OCI-LY3 (cell line): ENCODE measurements around the gene DGAT2.

Experiments
- H2AFZ ChIP-seq: fragments of 200-600, 300-600 bp; shearing (Covaris generic); 2 replicates; pipeline ENCODE4 v1.6.0; 2014; ENCODE audit warnings: antibody characterized with exemption, low read depth, low read length
- H3K27ac ChIP-seq: fragments of 200-600, 300-600 bp; sonication (generic); 2 replicates; pipeline ENCODE4 v1.5.1; 2014; ENCODE audit warnings: mild to moderate bottlenecking, low read length, moderate library complexity, mixed read lengths
- H3K27me3 ChIP-seq: fragments of 200-600, 300-600 bp; sonication (generic); 2 replicates; pipeline ENCODE4 v1.6.1; 2014; ENCODE audit warnings: low read depth, low read length, mixed read lengths
- H3K36me3 ChIP-seq: fragments of 200-600, 300-600 bp; sonication (generic); replicated peaks from 2 replicates; pipeline ENCODE3; 2014; ENCODE audit warnings: low read depth, low read length, mixed read lengths
- H3K4me1 ChIP-seq: fragments of 300-600, 200-600 bp; sonication (generic); 2 replicates; pipeline ENCODE4 v1.6.1; 2014; ENCODE audit warnings: low read length, mixed read lengths
- H3K4me2 ChIP-seq: fragments of 200-600, 300-600 bp; sonication (generic); 2 replicates; pipeline ENCODE4 v1.6.1; 2014; ENCODE audit warnings: low read length, mixed read lengths
- H3K4me3 ChIP-seq: fragments of 300-600, 200-600 bp; sonication (generic); 2 replicates; pipeline ENCODE4 v1.5.1; 2014; ENCODE audit warnings: antibody characterized with exemption, mild to moderate bottlenecking, low read length, moderate library complexity
- H3K79me2 ChIP-seq: fragments of 300-600, 200-600 bp; shearing (Covaris generic); 2 replicates; pipeline ENCODE4 v1.6.1; 2014; ENCODE audit warnings: mild to moderate bottlenecking, low read length, mixed read lengths
- H3K9ac ChIP-seq: fragments of 300-600, 200-600 bp; shearing (Covaris generic); 2 replicates; pipeline ENCODE4 v1.6.0; 2014; ENCODE audit warnings: mild to moderate bottlenecking, low read length, moderate library complexity
- H3K9me3 ChIP-seq: fragments of 200-600, 300-600 bp; shearing (Covaris generic); 2 replicates; pipeline ENCODE4 v1.6.1; 2014; ENCODE audit warnings: low read length, mixed read lengths; ENCODE audit not compliant: insufficient read depth
- H4K20me1 ChIP-seq: fragments of 200-600, 300-600 bp; sonication (generic); 2 replicates; pipeline ENCODE4 v1.6.1; 2016; ENCODE audit warnings: low read length, mixed read lengths; ENCODE audit not compliant: insufficient read depth
- EZH2phosphoT487 ChIP-seq: fragments of 200-600 bp; shearing (Covaris generic); IDR thresholded peaks from 2 replicates; pipeline ENCODE4 v1.6.1; 2018; ENCODE audit warnings: antibody characterized with exemption, mixed run types, low read depth
- TF ChIP-seq, protein P1 (sequence below): fragments of 200-600, 300-600 bp; sonication (generic); IDR thresholded peaks from 2 replicates; pipeline ENCODE4 v1.5.1; 2014; ENCODE audit warnings: antibody characterized with exemption, low read length, low read depth

Gene DGAT2

DNA sequence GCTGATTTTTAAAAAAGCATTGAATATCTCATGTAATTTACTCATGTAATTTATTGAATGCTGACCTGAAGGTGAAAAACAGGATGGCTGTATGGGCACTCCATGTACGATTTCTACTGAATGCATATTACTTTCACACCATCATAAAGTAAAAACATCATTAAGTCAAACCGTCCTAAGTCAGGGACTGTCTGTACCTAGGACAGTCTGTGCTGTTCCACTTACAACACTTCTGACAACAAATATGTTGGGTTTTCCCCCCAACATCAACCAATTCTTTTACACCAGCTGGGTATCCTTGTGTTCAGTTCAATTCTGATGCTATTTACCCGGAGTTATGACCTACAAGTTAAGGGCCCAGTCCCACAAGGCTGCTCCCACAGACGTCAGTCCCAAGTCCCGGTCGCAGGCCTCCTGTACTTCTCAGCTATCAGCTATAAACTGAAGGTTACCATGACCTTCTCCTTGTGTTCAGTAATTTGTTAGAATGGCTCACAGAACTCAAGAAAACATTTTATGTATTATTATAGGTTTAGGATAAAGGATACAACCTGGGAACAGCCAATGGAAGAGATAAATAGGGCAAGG lies 63.4 kb downstream of the DGAT2 start:
- Histone ChIP-seq H3K79me2 (peaks cover 99% of the 10 kb centered on the region), H4K20me1 (peaks cover 89% of the 10 kb centered on the region), H3K27ac (no peak overlapping the region), H2AFZ (no peak overlapping the region), H3K4me3 (no peak overlapping the region), H3K36me3 (peaks cover 42% of the 10 kb centered on the region), H3K9ac (no peak overlapping the region), H3K9me3 (no peaks in the 10 kb centered on the region), H3K4me2 (no peak overlapping the region), H3K27me3 (no peaks in the 10 kb centered on the region), H3K4me1 (peaks cover 24% of the 10 kb centered on the region)
- no peak for TF ChIP-seq EZH2phosphoT487
- TF ChIP-seq, protein P1, sequence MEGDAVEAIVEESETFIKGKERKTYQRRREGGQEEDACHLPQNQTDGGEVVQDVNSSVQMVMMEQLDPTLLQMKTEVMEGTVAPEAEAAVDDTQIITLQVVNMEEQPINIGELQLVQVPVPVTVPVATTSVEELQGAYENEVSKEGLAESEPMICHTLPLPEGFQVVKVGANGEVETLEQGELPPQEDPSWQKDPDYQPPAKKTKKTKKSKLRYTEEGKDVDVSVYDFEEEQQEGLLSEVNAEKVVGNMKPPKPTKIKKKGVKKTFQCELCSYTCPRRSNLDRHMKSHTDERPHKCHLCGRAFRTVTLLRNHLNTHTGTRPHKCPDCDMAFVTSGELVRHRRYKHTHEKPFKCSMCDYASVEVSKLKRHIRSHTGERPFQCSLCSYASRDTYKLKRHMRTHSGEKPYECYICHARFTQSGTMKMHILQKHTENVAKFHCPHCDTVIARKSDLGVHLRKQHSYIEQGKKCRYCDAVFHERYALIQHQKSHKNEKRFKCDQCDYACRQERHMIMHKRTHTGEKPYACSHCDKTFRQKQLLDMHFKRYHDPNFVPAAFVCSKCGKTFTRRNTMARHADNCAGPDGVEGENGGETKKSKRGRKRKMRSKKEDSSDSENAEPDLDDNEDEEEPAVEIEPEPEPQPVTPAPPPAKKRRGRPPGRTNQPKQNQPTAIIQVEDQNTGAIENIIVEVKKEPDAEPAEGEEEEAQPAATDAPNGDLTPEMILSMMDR = no peak

GRCh38 chr11:75834728-75835127 lies 66.2 kb downstream of the DGAT2 start:
- peaks cover 45% of the 10 kb centered on the region for H3K36me3 ChIP-seq
- peaks cover 89% of the 10 kb centered on the region for H4K20me1 ChIP-seq
- H3K27me3 ChIP-seq = no peaks in the 10 kb centered on the region
- no peak overlapping the region for H2AFZ ChIP-seq
- H3K79me2 ChIP-seq = peaks cover 100% of the 10 kb centered on the region
- no peak overlapping the region for H3K4me3 ChIP-seq
- no peak overlapping the region for H3K27ac ChIP-seq
- H3K9ac ChIP-seq = no peak overlapping the region
- TF ChIP-seq, protein P1 = no peak
- TF ChIP-seq EZH2phosphoT487 = no peak
- H3K4me1 ChIP-seq = peaks cover 31% of the 10 kb centered on the region
- no peaks in the 10 kb centered on the region for H3K9me3 ChIP-seq
- no peak overlapping the region for H3K4me2 ChIP-seq

DNA sequence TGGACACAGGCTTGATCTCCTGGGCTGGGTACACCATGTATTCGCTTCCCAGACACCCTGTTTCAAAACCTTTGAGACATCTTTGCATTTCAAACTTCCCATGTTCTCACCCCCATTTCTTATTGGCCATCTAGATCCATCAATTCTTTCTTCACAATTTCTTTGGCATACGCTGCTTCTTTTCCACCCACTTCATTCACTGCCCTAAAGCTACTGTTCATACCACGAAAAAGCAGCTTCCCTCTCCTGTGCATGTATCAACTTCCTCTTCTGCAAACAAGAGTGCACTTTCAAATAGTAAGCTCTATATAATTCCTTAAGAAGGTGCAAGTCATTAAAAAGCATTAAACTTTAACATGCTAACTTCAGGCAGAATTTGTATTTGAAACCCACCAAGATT lies 67.8 kb downstream of the DGAT2 start:
- peaks cover 32% of the 10 kb centered on the region for H3K36me3 ChIP-seq
- no peak overlapping the region for H2AFZ ChIP-seq
- no peak overlapping the region for H3K4me3 ChIP-seq
- TF ChIP-seq EZH2phosphoT487 = no peak
- TF ChIP-seq, protein P1 = no peak
- peaks cover 100% of the 10 kb centered on the region for H3K79me2 ChIP-seq
- peak overlapping the region; percentile 43 for H3K27ac ChIP-seq
- H3K27me3 ChIP-seq = no peaks in the 10 kb centered on the region
- peaks cover 90% of the 10 kb centered on the region for H4K20me1 ChIP-seq
- peaks cover 31% of the 10 kb centered on the region for H3K4me1 ChIP-seq
- no peak overlapping the region for H3K9ac ChIP-seq
- no peaks in the 10 kb centered on the region for H3K9me3 ChIP-seq
- H3K4me2 ChIP-seq = peak overlapping the region; percentile 42

GRCh38 chr11:75839851-75840250 lies 71.3 kb downstream of the DGAT2 start:
- no peak for TF ChIP-seq EZH2phosphoT487
- TF ChIP-seq, protein P1 = no peak
- H3K79me2 ChIP-seq = peaks cover 100% of the 10 kb centered on the region
- no peaks in the 10 kb centered on the region for H3K9me3 ChIP-seq
- no peak overlapping the region for H3K27ac ChIP-seq
- H3K4me3 ChIP-seq = no peak overlapping the region
- H3K4me2 ChIP-seq = no peak overlapping the region
- H3K36me3 ChIP-seq = peaks cover 26% of the 10 kb centered on the region
- no peaks in the 10 kb centered on the region for H3K27me3 ChIP-seq
- H4K20me1 ChIP-seq = peaks cover 86% of the 10 kb centered on the region
- no peak overlapping the region for H3K9ac ChIP-seq
- no peak overlapping the region for H2AFZ ChIP-seq
- peaks cover 29% of the 10 kb centered on the region for H3K4me1 ChIP-seq
